Naive thymus-derived CD4-positive, alpha-beta T cell (primary cell): ENCODE measurements around the gene ADIPOQ. TPM values are rescaled to one million over a fixed set of nuclear protein-coding genes. Genes with fewer than 3 reads are reported as not detected.
A peak's percentile ranks its signal among the peaks of the same experiment; 100 is the strongest.
"Not testable (repeated sequence)": the region's sequence is repeated elsewhere in the genome, so short reads cannot be mapped to it uniquely, and the experiment has no call there.

Source experiments
- ATAC-seq: fragments of 150-1000 bp; cut with Tn5 transposase; 2 replicates; pipeline ENCODE4 v1.10.0; 2021; ENCODE audit warnings: mild to moderate bottlenecking, moderate library complexity
- CTCF ChIA-PET: fragments of 350-600 bp; sonication (Branson Sonifier 250); formaldehyde crosslinking; loops from one replicate; lab custom pipeline; 2021; ENCODE audit warnings: antibody characterized with exemption; lab: Charles Lee
- POLR2A ChIA-PET: fragments of 350-600 bp; sonication (Branson Sonifier 250); formaldehyde crosslinking; loops from one replicate; lab custom pipeline; 2021; ENCODE audit warnings: antibody characterized with exemption, inconsistent platforms; lab: Charles Lee
- DNase-seq, 9 donors: peaks; one replicate each; pipeline versions ENCODE4 v3.0.0 to v3.0.0-alpha.2; 2020 to 2022; ENCODE audit warnings: mixed read lengths in 1 of 9
- H3K27ac ChIP-seq: one replicate; pipeline ENCODE4 v1.7.0; 2013; ENCODE audit warnings: mild to moderate bottlenecking, low read depth, low read length, moderate library complexity
- H3K27me3 ChIP-seq, 2 donors: one replicate each; pipeline ENCODE4 v1.7.0; 2013; ENCODE audit warnings: low read length in 2 of 2, mild to moderate bottlenecking in 2 of 2, moderate library complexity in 2 of 2; ENCODE audit not compliant: control insufficient read depth in 2 of 2, insufficient read depth in 2 of 2
- H3K36me3 ChIP-seq, 3 experiments: 1 replicate in 2 of 3; 2 replicates in 1 of 3; pipeline ENCODE4 v1.7.0; 2013; ENCODE audit warnings: low read length in 3 of 3, mild to moderate bottlenecking in 3 of 3, moderate library complexity in 1 of 3; ENCODE audit not compliant: insufficient read depth in 3 of 3, control insufficient read depth in 2 of 3
- H3K4me1 ChIP-seq, 2 donors: one replicate each; pipeline ENCODE4 v1.7.0; 2013; ENCODE audit warnings: low read length in 2 of 2, mild to moderate bottlenecking in 2 of 2, moderate library complexity in 1 of 2; ENCODE audit not compliant: control insufficient read depth in 2 of 2, insufficient read depth in 2 of 2
- H3K4me3 ChIP-seq: 2 replicates; pipeline ENCODE4 v1.7.0; 2013; ENCODE audit warnings: mild to moderate bottlenecking, low read length
- H3K9me3 ChIP-seq, 3 experiments: 1 replicate in 2 of 3; 2 replicates in 1 of 3; pipeline ENCODE4 v1.7.0; 2013; ENCODE audit warnings: low read length in 3 of 3; ENCODE audit not compliant: control insufficient read depth in 2 of 3
- H3K27ac Mint-ChIP-seq, 9 donors: one replicate each; pipeline ENCODE4 v1.8.0; 2020 to 2022; ENCODE audit warnings: mixed read lengths in 9 of 9, mild to moderate bottlenecking in 8 of 9, moderate library complexity in 5 of 9, inconsistent platforms in 2 of 9
- H3K27me3 Mint-ChIP-seq, 5 donors: one replicate each; pipeline ENCODE4 v1.8.0; 2021 to 2022; ENCODE audit warnings: mixed read lengths in 5 of 5, mild to moderate bottlenecking in 1 of 5
- H3K36me3 Mint-ChIP-seq, 5 donors: one replicate each; pipeline ENCODE4 v1.8.0; 2020 to 2022; ENCODE audit warnings: mixed read lengths in 5 of 5, mild to moderate bottlenecking in 3 of 5, inconsistent platforms in 1 of 5
- H3K4me1 Mint-ChIP-seq, 7 donors: one replicate each; pipeline ENCODE4 v1.8.0; 2020 to 2022; ENCODE audit warnings: mixed read lengths in 7 of 7, mild to moderate bottlenecking in 3 of 7, inconsistent platforms in 1 of 7
- H3K4me3 Mint-ChIP-seq, 10 donors: one replicate each; pipeline ENCODE4 v1.8.0; 2020 to 2022; ENCODE audit warnings: mild to moderate bottlenecking in 10 of 10, mixed read lengths in 10 of 10, moderate library complexity in 6 of 10, inconsistent platforms in 2 of 10
- H3K9me3 Mint-ChIP-seq, 11 donors: one replicate each; pipeline ENCODE4 v1.8.0; 2020 to 2022; ENCODE audit warnings: mixed read lengths in 11 of 11, mild to moderate bottlenecking in 4 of 11, inconsistent platforms in 1 of 11, moderate library complexity in 1 of 11
- intact Hi-C, 2 donors: fragments of 100-400 bp; cut with micrococcal nuclease; formaldehyde crosslinking; loops; one replicate each; pipeline ENCODE4 v1.15.1; 2023
- polyA plus RNA-seq, 2 donors: library from polyadenylated mRNA; unstranded; fragments of 300-500 nt; fragmentation: Illumina TruSeq; gene quantifications; one replicate each; pipeline ENCODE4 v1.2.3, GENCODE V29; 2021
- total RNA-seq, 6 experiments: library from RNA in 5 of 6; stranded (reverse) in 5 of 6; gene quantifications; 1 replicate in 5 of 6; 2 replicates in 1 of 6; pipeline ENCODE4 v1.2.3 and lab custom pipeline; 2021 to 2026

The ADIPOQ gene
- total and polyA plus RNA-seq, 7 experiments from 2014 or later, result not detected

DNA sequence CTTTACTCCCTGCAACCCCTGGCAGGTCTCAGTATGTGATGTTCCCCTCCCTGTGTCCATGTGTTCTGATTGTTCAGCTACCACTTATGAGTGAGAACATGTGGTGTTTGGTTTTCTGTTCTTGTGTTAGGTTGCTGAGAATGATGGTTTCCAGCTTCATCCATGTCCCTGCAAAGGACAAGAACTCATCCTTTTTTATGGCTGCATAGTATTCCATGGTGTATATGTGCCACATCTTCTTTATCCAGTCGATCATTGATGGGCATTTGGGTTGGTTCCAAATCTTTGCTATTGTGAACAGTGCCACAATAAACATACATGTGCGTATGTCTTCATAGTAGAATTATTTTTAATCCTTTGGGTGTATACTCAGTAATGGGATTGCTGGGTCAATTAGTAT is 61.2 kb downstream of the ADIPOQ start:
- H3K36me3 Mint-ChIP-seq, result peaks cover 32 to 72% (median 38%) of the 10 kb centered on the region in 5 donors
- Histone ChIP-seq H3K4me1 (peaks cover 14 to 16% of the 10 kb centered on the region in 2 donors), H3K9me3 (peaks cover 0 to 14% (median 5%) of the 10 kb centered on the region in 3 experiments)
- ATAC-seq, H3K27me3 ChIP-seq, POLR2A ChIA-PET, H3K27ac ChIP-seq, H3K4me3 Mint-ChIP-seq, DNase-seq, intact Hi-C loops, H3K27me3 Mint-ChIP-seq, H3K36me3 ChIP-seq, H3K4me3 ChIP-seq: not testable (repeated sequence)
- H3K4me1 Mint-ChIP-seq, result peaks cover 8 to 52% (median 42%) of the 10 kb centered on the region in 7 donors
- H3K27ac Mint-ChIP-seq, result peak overlapping the region in 3 of 9 donors; percentile 22 to 85 (median 67)
- CTCF ChIA-PET, result interaction anchor here (0.7 kb wide), 1 partner anchor 11 kb away, joined by 3 read pairs; no protein-coding TSS in a partner anchor
- H3K9me3 Mint-ChIP-seq, result peaks cover 22 to 62% (median 50%) of the 10 kb centered on the region in 11 donors

DNA sequence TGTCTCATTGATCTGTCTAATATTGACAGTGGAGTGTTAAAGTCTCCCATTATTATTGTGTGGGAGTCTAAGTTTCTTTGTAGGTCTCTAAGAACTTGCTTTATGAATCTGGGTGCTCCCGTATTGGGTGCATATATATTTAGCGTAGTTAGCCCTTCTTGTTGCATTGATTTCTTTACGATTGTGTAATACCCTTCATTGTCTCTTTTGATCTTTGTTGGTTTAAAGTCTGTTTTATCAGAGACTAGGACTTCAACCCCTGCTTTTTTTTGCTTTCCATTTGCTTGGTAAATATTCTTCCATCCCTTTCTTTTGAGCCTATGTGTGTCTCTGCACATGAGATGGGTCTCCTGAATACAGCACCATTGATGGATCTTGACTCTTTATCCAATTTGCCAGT is 64.6 kb downstream of the ADIPOQ start:
- POLR2A ChIA-PET, result interaction anchor here (0.6 to 6.1 kb wide), 3 partner anchors 12 to 24 kb away, joined by 3 to 74 read pairs (median 3); partner anchors contain the start of gene ST6GAL1
- CTCF ChIA-PET, result interaction anchor here (0.6 kb wide), 1 partner anchor 258 kb away, joined by 6 read pairs; no protein-coding TSS in a partner anchor
- peaks cover 22 to 87% (median 56%) of the 10 kb centered on the region in 11 donors for H3K9me3 Mint-ChIP-seq
- H3K4me1 ChIP-seq, result peaks cover 17 to 18% of the 10 kb centered on the region in 2 donors
- H3K27me3 Mint-ChIP-seq, intact Hi-C loops, H3K36me3 ChIP-seq, H3K27ac ChIP-seq, H3K4me3 ChIP-seq, DNase-seq, H3K27me3 ChIP-seq, ATAC-seq: not testable (repeated sequence)
- peaks cover 12 to 47% (median 35%) of the 10 kb centered on the region in 7 donors for H3K4me1 Mint-ChIP-seq
- peak overlapping the region in 1 of 10 donors; percentile 23 for H3K4me3 Mint-ChIP-seq
- H3K36me3 Mint-ChIP-seq, result peaks cover 32 to 75% (median 38%) of the 10 kb centered on the region in 5 donors
- H3K27ac Mint-ChIP-seq, result peak overlapping the region in 7 of 9 donors; percentile 44 to 91 (median 88)
- peaks cover 0 to 14% (median 5%) of the 10 kb centered on the region in 3 experiments for H3K9me3 ChIP-seq

Other genes starting within 250 kb of the ADIPOQ start
- gene AHSG, start 229.7 kb upstream of the ADIPOQ start, total RNA-seq, result not detected
- not detected for gene AHSG, start 229.7 kb upstream of the ADIPOQ start, polyA plus RNA-seq
- not detected for gene FETUB, start 202.3 kb upstream of the ADIPOQ start, total RNA-seq
- not detected for gene FETUB, start 202.3 kb upstream of the ADIPOQ start, polyA plus RNA-seq
- gene HRG, start 176.7 kb upstream of the ADIPOQ start, total RNA-seq, result not detected
- not detected for gene HRG, start 176.7 kb upstream of the ADIPOQ start, polyA plus RNA-seq
- not detected for gene KNG1, start 125.4 kb upstream of the ADIPOQ start, total RNA-seq
- not detected for gene KNG1, start 125.4 kb upstream of the ADIPOQ start, polyA plus RNA-seq
- gene EIF4A2, start 59.1 kb upstream of the ADIPOQ start, total RNA-seq, result 100 to 1,000 TPM; 401 to 804 (median 650) TPM
- 100 to 1,000 TPM; 237 to 329 TPM for gene EIF4A2, start 59.1 kb upstream of the ADIPOQ start, polyA plus RNA-seq
- 10 to 100 TPM in 4 of 5 experiments, 1 to 10 TPM in 1; 8.7 to 71.6 (median 22.1) TPM for gene RFC4, start 36.2 kb upstream of the ADIPOQ start, total RNA-seq
- 10 to 100 TPM; 22.5 to 28.1 TPM for gene RFC4, start 36.2 kb upstream of the ADIPOQ start, polyA plus RNA-seq
- gene ST6GAL1, start 87.8 kb downstream of the ADIPOQ start, total RNA-seq, result 100 to 1,000 TPM; 115 to 264 (median 160) TPM
- 100 to 1,000 TPM; 214 to 313 TPM for gene ST6GAL1, start 87.8 kb downstream of the ADIPOQ start, polyA plus RNA-seq